ENCODE results near the gene PASK.

- TF ChIP-seq CTCF (IDR thresholded peaks at IDR 0.05) (no peak), POLR2A (IDR thresholded peaks at IDR 0.05) (no peak)
Measured at GRCh38 chr2:241074901-241075540, 74.3 kb downstream of the PASK start.

Measured in gastroesophageal sphincter (tissue), 3 donors.